HG03342 (cell line): Measurements from ENCODE around the gene ITGB1.

ENCODE experiments used
- ATAC-seq: cut with Tn5 transposase; IDR thresholded peaks from one replicate; pipeline ENCODE4 v1.9.1; 2021; ENCODE audit warnings: mild to moderate bottlenecking, moderate library complexity; ENCODE audit not compliant: unreplicated experiment

ITGB1 gene

DNA sequence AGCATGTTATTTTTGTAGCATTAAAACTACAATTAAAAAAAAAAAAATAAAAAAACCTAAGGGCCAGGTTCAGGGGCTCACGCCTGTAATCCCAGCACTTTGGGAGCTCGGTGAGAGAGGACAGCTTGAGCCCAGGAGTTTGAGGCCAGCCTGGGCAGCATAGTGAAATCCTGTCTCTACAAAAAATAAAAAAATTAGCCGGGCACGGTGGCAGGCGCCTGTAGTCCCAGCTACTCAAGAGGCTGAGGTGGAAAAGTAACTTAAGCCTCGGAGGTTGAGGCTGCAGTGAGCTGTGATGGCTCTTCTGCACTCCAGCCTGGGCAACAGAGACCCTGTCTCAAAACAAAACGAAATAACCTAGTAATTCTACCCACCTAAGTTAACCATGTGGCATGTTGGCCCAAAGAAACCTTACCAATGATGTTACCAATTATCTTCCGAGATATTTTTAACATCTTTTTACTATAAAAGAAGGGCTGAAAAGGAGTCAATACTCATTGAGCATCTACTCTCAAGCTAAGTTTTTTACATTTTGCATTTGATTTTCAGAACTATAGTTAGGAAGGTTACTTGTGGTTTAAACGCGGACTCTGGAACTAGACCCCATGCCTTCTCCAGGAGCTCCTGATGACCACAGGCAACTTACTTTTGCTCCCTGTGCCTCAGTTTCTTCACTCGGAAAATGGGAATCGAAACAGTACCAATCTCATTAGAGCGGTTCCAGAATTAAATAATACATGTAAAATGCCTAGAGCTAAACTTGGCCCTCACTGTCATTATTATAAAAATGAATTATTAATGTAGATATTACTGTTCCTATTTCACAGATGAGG lies 1.4 kb downstream of the ITGB1 start:
- ATAC-seq = no peak

DNA sequence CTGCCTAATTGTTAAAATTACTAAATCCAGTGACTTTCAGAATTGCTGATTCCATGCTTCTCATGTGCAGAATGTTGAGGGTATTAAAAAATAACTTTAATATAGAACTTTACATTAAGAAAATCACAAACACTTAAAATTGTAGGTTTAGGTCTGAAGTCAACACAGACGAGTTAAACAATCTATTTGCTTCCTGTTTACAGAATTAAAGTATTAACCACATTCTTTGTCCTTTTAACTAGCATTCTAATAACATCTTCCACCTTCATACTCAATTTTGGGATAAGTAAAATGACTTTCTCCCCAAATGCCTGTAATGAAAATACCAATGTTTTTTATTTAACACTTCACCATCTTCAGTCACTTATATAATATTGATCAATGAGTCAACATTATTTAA lies 2.2 kb downstream of the ITGB1 start:
- ATAC-seq = no peak

DNA sequence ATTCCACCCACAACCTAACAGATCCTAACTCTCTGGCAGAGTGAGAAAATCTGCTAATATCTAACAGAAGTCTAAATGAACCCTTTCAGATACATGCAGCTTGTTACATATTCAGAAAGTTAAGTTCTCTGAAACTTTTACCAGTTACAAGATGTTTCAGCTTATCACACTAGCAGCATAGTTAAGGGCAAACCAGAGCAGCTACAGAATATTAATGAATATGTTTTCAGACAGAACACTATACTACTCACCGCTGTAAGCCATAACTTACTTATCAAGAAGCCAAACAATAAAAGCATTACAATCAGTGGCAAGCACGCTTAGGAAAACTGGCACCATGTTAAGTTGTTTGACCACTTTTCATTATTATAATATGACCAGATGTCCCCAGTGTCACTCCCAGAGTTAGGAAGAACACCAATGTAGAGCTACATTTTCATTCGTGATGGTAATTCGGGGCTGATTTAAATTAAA lies 2.7 kb downstream of the ITGB1 start:
- no peak for ATAC-seq

DNA sequence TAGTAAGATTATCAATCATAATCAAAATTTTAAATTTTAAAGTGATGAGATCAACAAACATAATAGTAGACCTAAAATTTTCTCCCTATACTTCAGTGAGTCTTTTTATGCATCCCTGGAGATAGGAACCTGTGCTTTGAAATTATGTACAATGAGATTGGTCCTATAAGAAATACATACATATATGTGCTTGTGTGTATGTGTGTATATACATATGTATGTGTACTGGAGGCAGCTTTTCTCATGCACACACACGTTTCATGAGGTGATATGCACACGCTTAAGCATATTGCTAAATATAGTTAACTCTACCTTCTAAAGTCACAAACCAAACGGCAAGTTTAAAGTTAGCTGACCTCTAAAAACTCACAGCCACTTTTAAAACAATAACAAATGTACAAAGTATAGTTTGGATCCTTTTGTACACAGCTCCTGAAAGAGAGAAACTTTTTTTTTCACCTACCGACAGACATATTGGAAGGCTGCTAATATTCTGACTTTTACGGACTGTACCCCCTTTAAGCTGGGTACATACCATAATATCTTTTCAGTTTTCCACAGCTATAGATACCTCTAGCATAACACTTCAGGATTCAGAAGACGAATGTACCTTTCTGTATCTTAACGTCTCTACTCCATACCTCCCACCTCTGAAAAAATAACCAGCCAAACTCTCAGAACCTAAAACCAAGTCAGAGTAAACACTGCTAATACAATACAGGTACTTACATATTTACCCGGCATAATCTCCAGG lies 3.3 kb downstream of the ITGB1 start:
- ATAC-seq = no peak

DNA sequence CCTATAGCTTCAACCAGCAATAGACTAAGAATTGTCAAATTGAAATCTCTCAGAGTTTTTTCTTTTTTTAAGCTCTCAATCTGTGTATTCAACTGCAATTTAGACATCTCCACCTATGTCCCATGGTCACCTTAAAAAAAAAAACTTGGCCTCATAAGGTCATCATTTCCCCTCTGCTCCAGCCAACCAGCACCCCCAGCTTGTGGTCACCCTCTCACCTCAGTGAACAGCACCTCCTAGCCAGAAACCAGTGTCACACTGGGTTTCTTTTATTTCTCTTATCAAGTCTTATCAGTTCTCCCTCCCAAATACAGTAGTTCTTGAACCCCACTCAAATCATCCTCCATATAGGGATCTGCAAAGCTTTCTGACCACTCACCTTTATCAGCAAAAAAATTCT lies 4.0 kb downstream of the ITGB1 start:
- ATAC-seq = no peak

DNA sequence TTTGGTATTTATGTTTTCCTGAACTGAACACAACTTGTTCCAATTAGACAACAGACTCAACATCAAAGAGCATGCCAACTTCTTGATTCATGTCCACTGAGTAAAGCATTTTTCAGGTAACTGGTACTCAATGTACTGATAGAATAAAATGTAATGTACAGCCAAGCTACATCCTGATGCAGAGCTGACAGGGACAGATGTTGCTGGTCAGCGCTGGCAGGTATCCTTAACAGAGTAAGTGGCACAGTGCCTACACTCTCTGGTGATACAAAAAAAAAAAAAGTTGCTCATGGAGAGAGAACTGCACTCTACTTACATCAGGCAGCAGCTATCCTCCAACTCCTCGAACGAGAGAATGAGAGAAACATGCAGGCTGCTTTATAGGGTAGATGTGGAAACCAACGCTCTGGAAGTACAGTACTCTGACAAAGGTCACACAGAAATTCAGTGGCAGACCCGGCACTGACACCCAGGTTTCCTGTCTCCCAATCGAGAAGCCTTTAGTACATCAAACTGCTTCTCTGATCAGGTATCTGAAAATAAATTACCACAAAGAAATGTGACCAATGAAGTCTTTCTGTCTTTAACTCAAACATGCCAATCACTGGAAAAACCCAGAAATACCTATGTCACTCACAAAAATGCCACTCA lies 4.6 kb downstream of the ITGB1 start:
- no peak for ATAC-seq

DNA sequence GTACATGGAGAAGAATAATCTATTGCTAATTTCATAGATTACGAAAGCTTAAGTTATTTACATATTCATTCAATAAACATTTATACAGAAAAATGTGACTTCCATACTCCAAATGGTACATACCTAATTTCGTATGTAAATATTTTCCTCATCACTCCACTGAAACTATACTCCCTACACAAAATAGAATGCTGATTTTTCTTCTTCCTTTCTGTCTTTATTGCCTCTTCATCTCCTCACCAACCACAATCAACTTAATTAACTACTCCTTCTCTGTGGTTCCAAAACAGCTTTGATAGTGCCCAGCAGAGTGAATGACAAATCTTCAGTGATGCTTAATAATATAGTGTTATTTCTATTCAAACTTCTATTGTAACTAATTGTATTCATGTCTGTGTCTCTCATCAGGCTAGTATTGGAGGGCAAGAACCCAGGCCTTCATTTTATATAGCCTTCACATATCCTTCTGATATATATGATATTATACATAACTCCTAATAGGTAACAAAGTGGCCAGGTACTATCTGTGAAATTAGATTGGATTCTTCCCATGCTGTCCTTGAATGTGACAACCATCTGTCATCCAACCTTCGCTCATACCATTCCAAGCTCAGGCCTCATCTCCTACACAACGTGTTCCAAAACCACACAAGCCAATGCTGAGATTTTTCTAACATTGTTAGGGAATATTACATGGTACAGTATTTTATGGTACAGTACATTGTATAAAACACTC lies 5.3 kb downstream of the ITGB1 start:
- ATAC-seq = no peak

DNA sequence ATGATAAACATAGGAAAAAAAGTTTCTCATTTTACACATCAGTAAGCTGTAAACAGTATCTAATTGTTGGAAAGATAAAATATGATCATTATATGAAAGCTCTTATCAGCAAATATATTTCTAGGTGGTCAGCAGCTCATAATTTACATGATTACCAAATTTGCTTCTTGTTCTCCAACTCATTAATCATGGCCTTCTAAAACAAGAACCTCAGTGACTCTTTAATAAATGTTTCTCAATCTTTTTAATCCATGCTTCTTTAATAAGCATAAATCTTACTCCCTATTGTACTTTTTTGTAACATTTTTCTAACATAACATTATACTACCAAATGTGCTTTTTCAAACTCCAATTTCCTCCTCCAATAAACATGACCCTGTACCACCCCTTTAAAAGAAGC lies 5.9 kb downstream of the ITGB1 start:
- no peak for ATAC-seq

DNA sequence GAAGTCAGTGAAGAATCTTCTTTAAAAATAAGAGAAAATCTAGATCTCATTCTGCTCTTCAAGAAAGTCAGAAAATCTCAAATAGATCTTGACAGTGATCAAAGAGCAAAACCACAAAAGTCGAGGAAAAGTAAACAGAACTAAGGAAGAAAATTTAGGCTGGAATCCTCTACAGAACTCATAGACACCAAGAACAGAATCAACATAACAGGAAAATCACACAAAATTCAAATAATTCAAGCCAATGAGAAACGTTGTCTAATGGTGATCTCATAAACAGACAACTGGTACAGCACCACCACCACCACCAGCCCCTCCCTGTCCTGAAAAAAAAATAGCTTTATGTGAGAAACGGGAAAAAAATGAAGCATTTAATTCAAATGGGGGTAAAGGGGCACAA lies 6.9 kb downstream of the ITGB1 start:
- ATAC-seq = no peak

DNA sequence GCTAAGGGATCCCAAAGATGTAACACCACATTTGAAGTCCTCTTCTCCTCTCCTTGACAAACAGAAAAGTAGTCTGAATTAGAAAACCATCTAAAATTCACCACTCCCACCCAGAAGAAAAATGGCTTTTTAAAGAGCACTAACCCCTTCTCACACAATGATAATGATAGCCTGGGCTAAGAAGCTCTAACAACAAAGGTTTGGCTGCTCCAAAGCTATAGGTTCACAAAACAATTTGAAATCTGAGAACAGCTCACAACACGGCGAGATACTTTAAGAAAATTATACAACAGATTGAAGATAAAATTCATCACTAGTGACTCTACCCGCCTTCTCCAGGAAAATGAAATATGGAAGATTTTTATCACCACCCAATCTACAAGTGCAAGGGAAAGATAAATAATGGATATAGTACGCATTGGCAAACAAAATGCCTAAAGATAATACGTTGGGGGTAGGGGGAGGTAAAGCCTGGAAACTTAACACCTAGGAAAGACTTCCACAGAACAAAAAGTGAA lies 7.4 kb downstream of the ITGB1 start:
- ATAC-seq = no peak

DNA sequence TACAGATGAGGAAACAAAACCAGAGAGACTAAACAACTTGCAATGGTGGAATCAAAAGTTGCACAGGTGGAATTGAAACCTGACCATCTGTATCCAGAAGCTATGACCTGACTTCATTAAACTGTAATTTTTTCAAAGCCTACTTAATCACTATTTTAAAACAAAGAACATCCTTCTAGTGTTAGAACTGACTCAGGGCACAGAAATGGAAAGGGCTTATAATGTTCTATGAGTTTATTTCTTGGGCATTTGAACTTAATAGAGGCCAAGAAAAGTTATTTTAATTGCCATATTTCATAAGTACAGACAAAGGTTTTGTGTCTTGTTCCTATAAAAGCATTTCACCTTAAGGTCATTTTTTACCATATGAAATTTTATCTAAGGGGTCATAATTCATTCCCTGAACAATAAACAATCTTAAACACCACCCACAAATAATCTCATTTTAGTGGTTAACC lies 8.8 kb downstream of the ITGB1 start:
- no peak for ATAC-seq

DNA sequence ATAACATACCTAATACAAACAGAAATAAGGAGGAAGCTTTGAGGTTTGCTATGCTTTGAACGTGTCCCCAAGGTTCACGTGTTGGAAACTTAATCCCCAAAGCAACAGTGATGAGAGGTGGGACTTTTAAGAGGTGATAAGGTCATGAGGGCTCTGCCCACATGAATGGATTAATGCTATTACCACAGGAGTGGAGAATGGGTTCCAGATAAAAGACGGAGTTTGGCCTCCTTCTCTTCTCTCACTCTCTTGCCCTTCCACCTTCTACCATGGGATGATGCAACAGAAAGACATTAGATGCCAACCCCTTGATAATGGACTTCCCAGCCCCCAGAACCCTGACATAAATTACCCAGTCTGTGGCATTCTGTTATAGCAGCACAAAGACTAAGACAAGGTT lies 9.6 kb downstream of the ITGB1 start:
- no peak for ATAC-seq

DNA sequence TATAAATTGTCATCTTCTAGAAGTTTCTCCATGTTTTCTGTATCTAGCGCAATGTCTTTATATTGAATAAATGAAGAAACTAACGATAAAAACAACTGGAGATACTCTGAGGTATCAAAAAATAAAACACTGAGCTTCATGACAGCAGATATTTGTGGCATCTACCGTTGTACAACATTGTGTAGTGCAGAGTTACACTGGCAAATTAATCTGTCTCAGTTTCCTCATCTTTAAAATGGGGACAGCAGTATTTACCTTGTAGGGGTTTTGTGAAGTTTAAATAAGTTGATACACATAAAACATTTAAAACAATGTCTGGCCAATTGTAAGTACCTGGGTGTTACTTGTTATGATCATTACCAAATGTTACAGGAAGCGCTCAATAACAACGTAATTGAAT lies 10.4 kb downstream of the ITGB1 start:
- ATAC-seq = no peak

DNA sequence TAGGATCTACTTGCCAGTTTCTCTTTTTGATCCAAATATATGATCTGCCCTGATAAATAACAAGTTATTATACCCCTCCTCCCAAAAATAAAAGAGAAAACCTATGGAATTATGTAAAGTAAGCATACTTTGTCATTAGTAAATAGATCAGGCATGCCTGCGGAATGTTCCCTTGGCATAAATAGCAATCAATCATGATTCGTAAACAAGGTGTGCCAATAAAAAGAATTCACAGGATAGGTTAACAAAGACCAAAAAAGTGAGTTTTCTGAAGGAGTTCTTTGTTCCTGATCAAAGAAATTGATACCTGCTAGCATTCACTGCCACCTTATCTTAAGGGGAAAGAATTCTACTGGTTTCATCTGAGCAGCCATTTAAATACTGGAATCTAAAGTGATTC lies 11.9 kb downstream of the ITGB1 start:
- no peak for ATAC-seq

DNA sequence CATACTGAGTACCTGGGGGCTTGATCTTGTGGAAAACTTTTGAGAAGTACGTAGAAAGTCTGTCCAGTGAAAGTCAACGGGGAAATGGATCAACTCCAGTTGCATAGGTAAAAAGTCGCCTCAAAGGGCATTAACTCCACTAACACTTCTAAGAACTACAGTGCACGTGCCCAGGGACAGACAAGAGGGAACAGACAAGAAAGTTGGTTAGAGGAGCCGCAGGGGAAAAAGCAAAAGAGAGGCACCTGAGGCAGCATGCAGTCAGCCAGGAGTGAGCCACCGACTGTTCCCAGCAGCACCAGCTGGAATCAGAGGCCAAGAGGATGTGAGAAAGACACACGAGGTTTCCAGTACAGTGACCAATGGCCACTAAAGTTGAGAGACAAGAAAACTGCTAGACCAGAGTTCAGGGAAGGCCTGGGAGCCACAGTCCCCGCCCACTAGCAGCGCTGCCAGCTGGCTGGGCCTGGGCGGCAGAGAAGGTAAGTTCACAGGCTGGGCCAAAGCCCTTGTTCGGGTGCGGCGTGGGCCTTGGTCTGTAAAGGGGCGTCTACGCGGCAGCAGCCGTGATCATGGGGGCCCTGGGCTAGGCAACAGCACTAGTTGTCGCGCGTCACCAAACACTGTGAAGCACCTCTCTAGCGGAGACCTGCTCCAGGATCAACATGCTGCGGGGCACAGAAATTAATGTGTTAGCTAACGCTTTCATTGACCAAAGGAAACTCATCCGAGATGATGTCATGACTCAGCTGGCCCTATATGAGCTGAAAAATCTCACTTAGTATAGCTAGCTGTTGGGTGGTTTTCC lies 14.0 kb downstream of the ITGB1 start:
- no peak for ATAC-seq

DNA sequence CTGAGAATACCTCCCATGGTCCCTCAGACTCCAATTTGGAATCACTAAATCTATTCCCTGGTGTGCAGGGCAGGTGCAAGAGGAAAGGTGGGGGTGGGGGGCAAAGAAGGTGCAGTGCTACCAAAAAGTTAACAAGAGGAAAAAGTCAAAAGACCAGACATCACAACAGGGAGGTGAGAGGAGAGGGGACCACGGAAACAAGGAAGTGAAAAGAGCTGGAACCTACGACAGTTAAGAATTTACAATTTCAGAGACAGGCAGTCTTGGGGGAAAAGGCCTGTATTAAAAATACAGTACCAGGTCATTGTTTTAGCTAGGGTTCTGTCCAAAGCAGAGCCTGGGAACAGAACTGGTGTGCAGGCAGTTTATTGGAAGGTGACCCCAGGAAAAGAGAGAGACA lies 14.6 kb downstream of the ITGB1 start:
- peak; percentile 66 for ATAC-seq

DNA sequence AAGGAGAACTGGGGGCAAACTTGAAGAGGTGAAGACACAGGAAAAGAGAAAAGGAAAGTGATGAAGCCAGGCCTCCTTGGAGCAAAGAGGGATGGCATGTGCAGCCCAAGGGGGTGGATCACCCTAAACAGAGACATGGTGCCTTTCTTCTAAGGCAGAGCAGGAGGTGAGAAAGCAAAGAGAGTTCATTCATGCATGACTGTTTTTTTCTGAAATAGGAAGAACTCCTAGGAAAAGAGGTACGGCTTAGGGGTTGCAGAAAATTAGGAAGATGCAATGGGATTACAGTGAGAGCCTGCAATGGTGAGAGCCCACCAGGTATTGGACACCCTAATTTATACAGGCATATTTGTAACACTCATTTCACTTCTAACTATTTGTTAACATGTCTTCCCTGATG lies 15.9 kb downstream of the ITGB1 start:
- no peak for ATAC-seq

DNA sequence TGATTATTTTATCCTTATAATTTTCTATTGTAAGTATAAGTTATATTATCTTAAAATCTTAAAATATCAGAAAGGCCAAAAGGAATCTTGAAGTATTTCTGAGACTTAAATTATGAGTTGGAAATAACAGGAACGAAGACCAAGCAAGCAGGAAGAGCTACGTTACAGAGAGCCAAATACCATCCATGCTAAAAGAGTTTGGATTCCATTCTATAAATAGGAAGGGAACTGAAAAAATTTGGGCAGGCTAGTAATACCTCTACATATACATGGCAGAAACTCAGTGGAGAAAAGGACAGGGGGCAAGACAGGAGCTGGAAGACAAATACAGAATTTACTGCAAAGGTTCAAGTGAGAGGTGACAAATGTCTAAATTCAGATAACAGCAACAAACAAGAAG lies 16.7 kb downstream of the ITGB1 start:
- ATAC-seq = no peak

DNA sequence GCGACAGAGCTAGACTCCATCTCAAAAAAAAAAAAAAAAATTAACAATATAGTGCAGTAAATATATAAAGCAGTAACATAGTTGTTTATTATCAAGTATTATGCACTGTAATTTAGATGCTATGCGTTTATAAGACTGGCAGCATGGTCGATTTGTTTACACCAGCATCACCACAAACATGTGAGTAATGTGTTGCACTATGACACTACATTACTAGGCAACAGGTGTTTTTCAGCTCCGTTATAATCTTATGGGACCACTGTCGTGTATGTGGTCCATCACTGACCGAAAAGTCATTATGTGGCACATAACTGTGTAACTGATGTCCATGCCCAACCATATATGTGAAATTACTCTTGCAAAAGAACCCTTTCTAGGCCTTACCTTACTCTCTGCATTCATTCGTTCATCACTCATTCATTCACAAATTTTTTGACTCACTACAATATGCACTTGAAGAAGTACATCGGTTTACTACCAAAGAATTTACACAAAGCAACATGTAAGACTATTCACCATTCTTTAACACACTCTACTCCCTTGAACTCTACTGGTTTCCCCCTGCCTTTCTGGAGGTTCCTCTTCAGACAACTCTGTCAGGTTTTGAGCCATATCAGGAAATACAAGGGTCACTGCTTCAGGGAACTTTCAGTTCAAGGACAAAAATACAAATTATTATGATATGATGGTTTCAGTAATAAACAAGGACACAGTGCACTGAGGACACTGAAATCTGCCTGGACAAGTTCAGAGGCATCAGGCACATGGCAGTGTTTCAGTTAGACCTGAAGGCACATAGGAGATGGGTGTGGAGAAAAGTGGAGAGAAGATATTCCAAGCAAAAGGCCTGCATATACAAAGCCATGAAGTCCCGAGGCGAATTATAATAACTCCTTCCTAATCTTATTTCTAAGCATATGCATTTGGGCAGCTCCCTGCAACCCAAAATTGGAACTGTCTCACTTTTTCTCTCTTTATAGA lies 17.4 kb downstream of the ITGB1 start:
- ATAC-seq = no peak
